Stimulated activated CD8-positive, alpha-beta memory T cell treated with anti-CD3 and anti-CD28 coated beads, Interleukin-7, amount 100 ng/mL, for 1 hour (primary cell): ENCODE measurements around the gene STAP1.
"Not testable (repeated sequence)": the region's sequence is repeated elsewhere in the genome, so short reads cannot be mapped to it uniquely, and the experiment has no call there.

Experiments
- DNase-seq, 2 donors: peaks; one replicate each; pipeline ENCODE4 v3.0.0-alpha.2; 2020; ENCODE audit warnings: low read depth in 2 of 2

Gene STAP1, protein sequence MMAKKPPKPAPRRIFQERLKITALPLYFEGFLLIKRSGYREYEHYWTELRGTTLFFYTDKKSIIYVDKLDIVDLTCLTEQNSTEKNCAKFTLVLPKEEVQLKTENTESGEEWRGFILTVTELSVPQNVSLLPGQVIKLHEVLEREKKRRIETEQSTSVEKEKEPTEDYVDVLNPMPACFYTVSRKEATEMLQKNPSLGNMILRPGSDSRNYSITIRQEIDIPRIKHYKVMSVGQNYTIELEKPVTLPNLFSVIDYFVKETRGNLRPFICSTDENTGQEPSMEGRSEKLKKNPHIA

DNA sequence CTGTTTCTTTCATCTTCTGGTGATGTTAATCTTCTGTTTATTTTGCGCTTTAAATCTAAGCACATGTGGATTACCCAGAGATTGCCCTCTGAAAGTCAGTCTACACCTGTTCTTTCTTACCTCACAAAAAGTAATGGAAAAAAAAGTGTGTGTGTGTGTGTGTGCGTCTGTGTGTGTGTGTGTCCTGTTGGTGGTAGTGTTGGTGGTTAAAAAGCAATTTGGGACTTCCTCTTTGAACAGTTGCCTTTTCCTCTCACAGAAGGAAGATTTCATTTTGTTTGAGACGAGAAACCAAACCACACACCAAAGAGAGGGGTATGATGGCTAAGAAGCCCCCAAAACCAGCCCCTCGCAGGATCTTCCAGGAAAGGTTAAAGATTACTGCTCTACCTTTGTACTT, at the start of gene STAP1:
Gene STAP1 (plus strand): TSS at position 235 of the 400 bp plus-strand sequence. CDS start 83 bp downstream, at position 318.
- DNase-seq, result no peak

DNA sequence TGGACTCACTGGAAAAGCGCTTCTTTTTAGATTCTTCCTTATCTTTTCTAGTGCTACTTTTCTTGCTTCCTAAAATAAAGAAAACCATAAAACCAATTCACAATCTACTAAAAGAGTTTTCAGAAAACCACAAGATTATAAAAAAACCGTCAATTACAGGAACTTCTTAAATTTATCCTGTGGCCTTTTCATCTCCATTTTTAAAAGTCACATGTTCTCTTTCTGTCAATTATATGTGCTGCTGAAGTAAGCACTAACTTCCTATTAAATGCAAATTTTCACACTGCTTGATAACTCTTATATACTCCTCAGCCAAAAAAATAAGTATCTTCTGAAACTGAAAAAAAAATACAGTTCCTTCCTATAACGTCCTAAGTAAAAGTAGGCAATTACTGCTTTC, 46.0 kb upstream of the STAP1 start:
- DNase-seq, result no peak

DNA sequence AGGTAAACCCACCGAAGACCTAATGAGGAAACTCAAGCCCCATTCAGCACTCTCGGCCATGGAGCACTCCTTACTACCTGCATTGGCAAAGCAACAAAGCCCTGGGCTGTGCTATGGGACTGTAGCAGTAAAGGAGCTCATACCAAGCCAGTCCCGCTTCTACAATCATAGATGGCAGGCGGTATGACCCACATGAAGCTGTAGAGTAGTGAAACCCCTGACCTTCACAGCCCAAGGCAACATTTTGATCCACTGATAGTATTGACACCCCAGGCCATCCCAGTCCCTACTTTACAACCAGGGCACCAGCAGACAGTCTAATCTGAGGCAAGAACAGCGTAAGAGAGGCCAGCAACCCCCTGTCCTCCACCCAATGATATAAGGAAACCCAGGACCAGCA, 38.4 kb upstream of the STAP1 start:
- no peak for DNase-seq

DNA sequence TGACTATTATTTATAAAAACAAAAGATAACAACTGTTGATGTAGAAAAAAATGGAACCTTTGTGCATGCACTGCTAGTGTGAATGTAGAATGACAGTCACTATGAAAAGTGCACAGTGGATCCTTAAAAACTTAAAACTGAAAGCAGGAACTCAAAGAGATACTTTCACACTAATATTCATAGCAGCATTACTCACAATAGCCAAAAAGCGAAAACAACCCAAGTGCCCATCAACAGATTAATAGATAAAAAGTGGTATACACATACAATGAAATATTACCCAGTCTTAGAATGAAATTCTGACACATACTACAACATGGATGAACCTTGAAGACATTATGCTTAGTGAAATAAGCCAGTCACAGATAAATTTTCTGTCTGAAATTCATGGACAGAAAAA, 37.0 kb upstream of the STAP1 start:
- DNase-seq, result no peak

DNA sequence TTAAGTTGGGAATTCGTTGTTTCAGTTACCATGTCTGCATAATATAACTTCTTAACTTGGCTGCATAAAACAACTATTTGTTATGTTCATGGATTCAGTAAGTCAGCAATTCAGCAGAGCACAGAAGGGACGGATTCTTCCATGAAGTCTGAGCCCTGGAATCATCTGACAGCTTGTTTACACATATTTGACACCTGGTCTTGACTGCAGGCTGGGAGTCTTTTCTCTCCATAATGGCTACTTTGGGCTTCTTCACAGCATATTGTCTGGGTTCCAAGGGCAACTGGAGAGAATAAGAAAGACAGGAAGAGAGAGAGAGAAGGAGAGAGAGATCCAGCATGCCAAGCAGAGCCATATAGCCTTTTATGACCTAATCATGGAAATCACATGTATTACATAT, 36.3 kb upstream of the STAP1 start:
- no peak for DNase-seq

DNA sequence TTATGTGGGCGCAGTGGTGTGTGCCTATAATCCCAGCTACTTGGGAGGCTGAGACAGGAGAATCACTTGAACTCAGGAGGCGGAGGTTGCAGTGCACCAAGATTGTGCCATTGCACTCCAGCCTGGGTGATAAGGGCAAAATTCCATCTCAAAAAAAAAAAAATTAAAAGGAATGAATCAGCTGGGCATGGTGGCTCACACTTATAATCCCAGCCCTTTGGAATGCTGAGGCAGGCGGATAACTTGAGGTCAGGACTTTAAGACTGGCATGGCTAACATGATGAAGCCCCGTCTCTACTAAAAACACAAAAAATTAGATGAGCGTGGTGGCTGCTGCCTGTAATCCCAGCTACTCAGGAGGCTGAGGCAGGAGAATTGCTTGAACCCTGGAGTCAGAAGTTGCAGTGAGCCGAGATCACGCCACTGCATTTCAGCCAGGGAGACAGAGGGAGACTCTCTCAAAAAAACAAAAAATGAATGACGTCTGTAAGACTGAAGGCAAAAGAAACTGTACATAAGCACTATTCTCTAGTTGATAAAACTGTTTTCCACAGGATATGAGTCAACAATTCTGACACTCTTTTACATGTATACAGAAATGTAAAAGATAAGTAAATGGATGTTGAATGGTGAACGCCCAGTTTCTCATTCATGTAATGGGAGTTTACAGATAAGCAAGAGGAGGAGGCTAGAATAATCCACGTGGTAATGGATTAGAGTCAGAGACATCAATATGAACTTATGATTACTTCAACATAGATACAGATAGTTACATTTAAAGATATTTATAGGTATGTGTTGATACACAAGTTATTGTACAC, 35.5 kb upstream of the STAP1 start:
- no peak for DNase-seq

DNA sequence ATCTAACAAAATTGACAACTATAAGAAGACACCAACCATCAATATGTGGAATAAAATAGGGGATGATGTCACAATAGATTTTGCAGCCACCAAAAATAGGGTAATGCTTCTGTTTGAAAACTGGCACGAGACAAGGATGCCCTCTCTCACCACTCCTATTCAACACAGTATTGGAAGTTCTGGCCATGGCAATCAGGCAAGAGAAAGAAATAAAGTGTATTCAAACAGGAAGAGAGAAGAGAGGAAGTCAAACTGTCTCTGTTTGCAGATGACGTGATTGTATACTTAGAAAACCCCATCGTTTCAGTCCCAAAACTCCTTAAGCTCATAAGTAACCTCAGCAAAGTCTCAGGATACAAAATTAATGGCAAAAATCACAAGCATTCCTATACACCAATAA, 34.4 kb upstream of the STAP1 start:
- not testable (repeated sequence) for DNase-seq

DNA sequence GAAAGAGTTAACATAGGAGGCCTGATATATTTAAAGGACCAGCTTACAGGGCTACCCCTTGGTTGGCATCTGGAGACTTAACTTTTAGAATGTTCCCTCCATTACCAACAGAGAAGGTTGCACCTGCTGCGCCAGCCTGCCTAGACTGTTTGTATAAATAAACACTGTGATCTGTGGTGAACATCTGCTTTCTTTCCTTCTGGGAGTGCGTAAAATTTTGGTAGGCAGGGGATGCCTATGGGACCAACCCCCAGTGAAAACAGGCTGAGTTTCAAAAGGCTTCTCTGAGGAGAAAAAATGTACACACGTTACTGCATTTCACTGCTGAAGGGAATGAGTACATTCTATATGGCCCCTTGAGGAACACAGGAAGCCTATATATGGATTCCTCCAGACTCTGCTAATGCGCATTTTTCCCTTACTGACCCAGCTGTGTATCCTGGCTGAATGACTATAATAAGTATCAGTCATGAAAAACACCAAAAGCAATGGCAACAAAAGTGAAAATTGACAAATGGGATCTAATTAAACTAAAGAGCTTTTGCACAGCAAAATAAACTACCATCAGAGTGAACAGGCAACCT, 27.1 kb upstream of the STAP1 start:
- no peak for DNase-seq

DNA sequence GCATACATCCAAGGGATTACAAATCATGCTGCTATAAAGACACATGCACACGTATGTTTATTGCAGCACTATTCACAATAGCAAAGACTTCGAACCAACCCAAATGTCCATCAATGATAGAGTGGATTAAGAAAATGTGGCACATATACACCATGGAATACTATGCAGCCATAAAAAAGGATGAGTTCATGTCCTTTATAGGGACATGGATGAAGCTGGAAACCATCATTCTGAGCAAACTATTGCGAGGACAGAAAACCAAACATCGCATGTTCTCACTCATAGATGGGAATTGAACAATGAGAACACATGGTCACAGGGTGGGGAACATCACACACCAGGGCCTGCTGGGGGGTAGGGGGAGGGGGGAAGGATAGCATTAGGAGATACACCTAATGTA, 26.1 kb upstream of the STAP1 start:
- not testable (repeated sequence) for DNase-seq

DNA sequence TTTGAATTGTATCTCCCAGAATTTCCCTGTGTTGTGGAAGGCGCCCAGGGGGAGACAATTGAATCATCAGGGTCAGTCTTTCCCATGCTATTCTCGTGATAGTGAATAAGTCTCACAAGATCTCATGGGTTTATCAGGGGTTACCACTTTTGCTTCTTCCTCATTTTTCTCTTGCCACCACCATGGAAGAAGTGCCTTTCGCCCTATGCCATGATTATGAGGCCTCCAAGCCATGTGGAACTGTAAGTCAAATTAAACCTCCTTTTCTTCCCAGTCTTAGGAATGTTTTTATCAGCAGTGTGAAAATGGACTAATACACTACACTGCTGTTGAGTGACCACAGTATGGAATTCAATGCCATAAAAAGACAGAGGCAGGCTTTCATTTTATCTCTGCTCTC, 25.4 kb upstream of the STAP1 start:
- no peak for DNase-seq

DNA sequence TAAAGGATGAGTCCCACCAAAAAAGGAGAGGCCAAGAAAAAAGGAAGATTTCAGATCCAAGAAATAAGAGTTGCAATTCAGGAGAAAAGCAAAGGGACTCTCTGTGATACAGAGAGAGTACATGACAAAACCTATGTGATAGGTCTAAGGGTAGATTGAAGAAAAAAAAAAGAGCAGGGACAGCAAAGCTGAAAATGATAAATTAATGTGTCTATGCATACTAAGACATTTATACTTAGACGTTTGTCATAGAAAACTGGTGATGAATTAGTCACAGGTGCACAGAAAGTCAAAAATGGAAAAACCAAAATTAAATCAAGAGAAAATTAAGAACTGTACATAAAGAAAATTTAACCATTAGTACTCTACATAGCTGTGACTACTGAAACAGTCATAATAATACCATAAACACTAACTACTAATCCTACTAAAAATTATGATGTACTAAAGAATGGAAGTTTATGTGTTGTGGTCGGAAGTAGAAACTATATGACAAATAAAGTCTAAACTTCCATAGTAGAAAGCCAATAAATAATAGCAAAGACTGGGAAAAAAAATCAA, 23.2 kb upstream of the STAP1 start:
- DNase-seq, result no peak

DNA sequence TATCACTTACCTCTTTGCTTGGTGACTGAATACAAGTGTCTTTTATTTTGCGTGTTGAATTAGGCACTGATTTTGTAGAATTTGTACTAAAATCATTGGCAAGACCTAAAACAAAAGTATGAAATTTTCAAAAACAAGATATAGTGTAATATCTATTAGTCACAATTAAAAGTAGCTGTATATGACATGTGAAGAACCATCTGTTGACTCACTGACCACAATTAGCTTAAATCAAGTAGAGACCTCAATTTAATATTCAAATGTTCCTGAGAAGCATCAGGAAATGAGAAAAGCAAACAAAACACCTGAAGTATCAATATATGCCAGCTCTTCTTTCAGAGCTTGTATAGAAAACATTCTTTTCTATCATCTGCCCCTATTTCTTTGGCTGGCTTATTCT, 18.7 kb upstream of the STAP1 start:
- DNase-seq, result no peak

DNA sequence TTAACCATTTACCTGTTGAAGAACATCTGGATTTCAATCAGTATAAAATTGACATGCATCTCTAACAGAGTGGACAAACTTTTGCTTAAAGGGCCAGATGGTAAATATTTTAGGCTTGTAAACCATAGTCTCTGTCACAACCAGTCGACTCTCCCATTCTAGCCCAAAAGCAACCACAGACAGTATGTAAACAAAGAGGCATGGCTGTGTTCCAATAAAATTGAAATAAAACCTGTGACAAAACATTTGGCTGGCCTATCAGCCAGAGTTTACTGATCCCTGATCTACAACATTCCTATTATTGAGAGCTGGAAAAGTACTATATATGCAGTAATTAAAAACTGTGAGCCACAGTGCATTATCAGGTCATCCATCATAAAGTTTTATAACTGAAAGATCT, 16.5 kb upstream of the STAP1 start:
- no peak for DNase-seq

DNA sequence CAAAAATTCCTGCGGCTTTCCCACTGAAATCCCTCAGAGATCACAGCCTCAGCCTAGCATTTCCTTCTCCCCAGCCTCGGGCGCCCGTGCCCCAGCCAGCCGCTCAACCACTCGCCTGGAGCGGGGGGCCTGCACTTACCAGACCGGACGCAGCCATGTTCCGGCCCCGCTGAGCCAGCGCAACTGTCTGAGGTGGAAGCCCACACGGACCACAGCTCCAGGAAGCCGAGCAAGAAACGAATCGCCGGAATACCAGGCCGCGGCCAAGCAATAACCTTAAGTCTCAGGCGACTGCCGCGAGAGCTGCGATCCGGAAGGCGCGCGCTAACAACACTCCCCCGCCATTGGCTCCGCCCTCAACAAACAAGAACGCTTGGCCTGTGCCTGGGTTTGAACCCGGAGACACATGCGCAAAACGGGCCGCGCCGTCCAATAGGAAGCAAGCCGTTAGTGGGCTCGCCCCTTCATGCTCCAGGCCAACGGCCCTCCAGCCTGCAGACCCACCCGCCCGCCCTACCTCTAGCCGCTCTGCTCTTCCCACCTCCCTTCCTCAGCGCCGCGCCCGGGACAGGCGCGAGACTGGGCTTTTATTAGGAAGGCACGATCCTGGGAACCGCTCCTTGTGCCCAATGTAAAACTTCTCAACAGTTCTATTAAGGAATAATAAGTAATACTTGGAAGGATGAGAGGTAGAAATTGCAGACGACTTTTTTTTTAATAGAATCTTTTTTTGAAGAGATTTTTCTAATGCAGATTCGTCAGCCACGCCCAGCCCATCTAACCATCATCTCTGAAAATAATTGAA, 13.1 kb upstream of the STAP1 start, which contains the start of gene CENPC:
Gene CENPC (minus strand): TSS at position 305 of the 805 bp plus-strand sequence. CDS start 148 bp downstream, at position 157.
- peak; percentile 78 to 80 for DNase-seq

DNA sequence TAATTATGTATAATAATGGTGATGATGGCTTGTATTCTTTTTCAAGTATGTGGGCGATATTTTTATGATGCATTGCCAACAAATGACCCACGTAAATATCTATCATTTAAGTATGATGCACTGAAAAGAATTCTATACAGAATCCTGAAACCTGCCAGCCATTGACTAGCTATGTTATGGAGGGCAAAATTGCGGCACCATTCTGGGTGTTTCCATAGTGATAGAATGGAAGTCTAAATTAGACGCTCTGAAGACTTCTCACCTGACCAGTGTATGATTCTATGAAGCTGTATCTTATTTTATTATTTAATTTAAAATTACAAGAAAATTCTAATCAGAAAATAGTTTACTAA, 12.5 kb upstream of the STAP1 start:
- no peak for DNase-seq

DNA sequence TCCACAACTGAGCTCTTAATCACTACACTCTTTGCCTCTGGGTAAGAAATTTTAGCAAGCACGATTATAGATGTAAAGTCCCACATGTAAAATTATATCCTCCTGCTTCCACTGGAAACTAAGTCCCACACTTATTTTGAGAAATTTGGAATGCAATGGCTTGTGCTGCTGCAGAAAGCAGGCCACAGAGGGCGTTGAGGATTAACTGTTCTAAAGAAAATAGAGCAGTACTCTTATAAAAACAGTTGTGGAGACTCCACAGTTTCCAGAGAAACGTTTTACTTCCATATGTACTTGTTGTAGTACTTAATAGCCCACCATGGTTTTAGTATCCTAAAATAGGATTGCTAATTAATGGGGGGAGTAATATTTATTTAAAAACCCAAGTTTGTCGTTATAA, 11.6 kb upstream of the STAP1 start:
- no peak for DNase-seq

DNA sequence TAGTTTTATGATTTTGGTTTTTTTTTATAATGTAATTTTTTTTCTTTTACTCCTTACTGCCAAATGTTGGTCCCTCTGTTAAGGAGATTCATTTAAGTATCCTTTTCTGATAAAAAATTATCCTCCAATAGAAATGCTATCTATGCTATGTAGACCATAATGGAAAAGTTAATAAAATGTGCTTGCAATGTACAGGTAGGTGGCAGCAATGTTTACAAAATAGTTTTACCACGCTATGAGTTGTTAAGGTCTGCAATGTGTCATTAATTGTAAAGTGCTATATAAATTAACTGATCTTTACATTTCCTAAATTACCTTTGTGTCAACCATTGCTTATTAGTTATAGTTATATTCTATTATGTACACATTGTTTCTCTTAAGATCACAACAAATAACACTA, 9.4 kb upstream of the STAP1 start:
- DNase-seq, result no peak

DNA sequence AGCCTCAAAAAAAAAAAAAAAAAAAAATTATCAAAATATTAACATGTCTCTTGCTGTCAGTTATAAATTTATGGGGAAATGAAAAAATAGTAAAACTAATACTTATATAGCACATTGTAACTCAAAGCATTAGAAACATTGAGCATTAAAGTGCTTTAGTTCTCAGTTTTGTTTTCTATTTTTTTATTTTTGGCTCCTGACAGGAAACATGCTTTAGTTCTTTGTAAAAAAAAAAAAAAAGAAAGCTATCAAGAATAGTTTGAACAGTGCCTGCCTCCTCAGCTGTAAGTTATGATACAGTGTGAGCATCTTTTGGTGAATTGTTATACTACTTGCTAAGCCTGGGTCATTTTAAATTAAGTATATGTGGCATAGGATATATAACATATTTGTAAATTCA, 8.1 kb upstream of the STAP1 start:
- no peak for DNase-seq

DNA sequence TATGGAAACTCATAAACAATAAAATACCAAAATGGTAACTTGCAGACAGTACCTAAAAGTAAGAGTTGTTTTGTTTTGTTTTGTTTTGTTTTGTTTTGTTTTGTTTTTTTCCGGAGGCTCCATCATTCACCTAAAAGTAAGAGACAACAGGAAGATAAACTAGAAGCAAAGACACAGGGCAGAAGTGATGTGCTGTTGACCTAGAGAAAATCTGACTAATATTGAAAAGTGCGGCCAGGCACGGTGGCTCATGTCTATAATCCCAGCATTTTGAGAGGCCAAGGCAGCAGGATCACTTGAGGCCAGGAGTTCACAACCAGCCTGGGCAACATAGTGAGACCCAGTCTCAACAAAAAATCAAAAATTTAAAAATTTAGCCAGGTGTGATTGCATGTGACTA, 7.7 kb upstream of the STAP1 start:
- no peak for DNase-seq

DNA sequence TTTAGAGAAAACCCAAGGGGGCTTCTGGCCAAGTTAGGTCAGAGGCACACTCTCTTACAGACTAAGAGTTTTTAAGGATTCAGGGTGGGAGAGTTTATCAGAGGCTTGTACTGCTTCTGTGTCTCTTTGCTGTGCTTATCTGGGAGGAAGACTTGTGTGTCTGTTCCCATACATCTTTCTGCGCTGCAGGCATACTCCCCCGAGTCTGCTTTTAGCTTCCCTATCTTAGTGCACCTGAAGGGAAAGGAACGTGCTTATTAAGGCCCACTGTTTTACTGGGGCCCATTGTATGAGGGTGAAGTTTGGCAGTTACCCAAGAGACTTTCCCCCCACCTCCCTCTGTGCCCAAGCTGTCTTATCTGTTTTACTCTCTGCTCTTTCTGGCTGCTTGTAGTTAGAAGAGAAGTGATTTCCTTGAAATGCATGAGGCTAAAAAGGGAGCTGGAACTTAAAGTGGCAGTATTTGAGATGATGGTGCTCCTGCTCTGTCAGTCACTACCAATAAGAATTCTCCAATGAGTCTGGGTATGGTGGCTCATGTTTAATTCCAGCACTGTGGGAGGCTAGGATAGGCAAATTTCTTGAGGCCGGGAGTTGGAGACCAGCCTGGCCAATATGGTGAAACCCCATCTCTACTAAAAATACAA, 6.3 kb upstream of the STAP1 start:
- DNase-seq, result not testable (repeated sequence)

DNA sequence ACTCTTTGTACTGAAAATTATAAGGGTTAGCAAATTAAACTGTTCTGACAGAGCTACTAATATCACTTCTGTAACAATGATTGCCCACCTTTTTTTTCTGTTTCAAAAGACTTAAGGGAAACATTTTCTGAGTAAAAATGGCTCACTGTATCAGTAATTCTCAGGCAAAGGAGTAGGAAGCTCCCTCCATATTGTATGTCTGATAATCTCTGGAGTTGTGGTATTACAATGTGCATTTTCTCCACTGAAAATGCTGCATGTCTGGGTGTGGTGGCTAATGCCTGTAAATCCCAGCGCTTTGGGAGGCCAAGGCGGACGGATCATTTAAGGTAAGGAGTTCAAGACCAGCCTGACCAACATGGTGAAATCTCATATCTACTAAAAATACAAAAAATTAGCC, 4.4 kb upstream of the STAP1 start:
- DNase-seq, result no peak
